ENCODE results near the gene CIAO2A. TPM values are rescaled to one million over a fixed set of nuclear protein-coding genes. Genes with fewer than 3 reads are reported as not detected.

The CIAO2A gene
- total RNA-seq, 1 experiment from 2014 or later, result 74.4 TPM

- Mint-ChIP-seq H3K27me3 (ENCODE audit: low read depth) (peaks cover 43% of the 10 kb centered on the region), H3K4me1 (peaks cover 9 to 19% of the 10 kb centered on the region in 2 experiments), H3K36me3 (ENCODE audit: insufficient read depth in 1 of 3, low read depth in 3 of 3) (no peaks in the 10 kb centered on the region; a peak in 2 of 7 replicates), H3K27ac (no peak overlapping the region), H3K4me3 (peak overlapping the region; percentile 58 to 74), H3K9me3 (no peaks in the 10 kb centered on the region)
- no peak overlapping the region for H4K91ac ChIP-seq (ENCODE audit: insufficient read length, low read depth, low read length)
- H3K27me3 ChIP-seq (ENCODE audit: insufficient read depth, low read length), result peaks cover 5% of the 10 kb centered on the region; the same call in 1 of the 2 replicates
- peak overlapping the region; percentile 28 for H3K9ac ChIP-seq (ENCODE audit: extremely low read depth, insufficient read length, low read length)
- WGBS (ENCODE audit: extremely low coverage, insufficient read length, low lambda C conversion rate), result no CpG with 5 or more reads among the region's 76 CpGs
- no peak for TF ChIP-seq CTCF (conservative IDR thresholded peaks at IDR 0.05)
- no peaks in the 10 kb centered on the region for H3K4me1 ChIP-seq (ENCODE audit: insufficient read depth, low read length)
- H3K9me3 ChIP-seq (ENCODE audit: control insufficient read depth, low read depth, low read length), result no peaks in the 10 kb centered on the region
- H2BK20ac ChIP-seq (ENCODE audit: low read depth, low read length, poor library complexity, severe bottlenecking), result no peak overlapping the region
- no peak overlapping the region for H3K23ac ChIP-seq (ENCODE audit: insufficient read length, low read depth, low read length)
- peak overlapping the region; percentile 67 for H3K4me2 ChIP-seq (ENCODE audit: insufficient read depth, insufficient read length, low read length)
- H2BK120ac ChIP-seq (ENCODE audit: low read depth, low read length, poor library complexity, severe bottlenecking), result no peak overlapping the region
- no peak overlapping the region for H2BK12ac ChIP-seq (ENCODE audit: insufficient read length, low read depth, low read length)
- no peak overlapping the region for H2AFZ ChIP-seq (ENCODE audit: low read length)
- DNase-seq, result peak; percentile 46
- H2AK5ac ChIP-seq (ENCODE audit: insufficient read length, low read length), result no peak overlapping the region
- H4K5ac ChIP-seq (ENCODE audit: insufficient read length, low read depth, low read length), result no peak overlapping the region
- H3K14ac ChIP-seq (ENCODE audit: insufficient read depth, low read length), result no peak overlapping the region; the same call in 1 of the 2 replicates
- H3K79me2 ChIP-seq (ENCODE audit: insufficient read depth, low read length), result no peaks in the 10 kb centered on the region
- no peaks in the 10 kb centered on the region for H3K79me1 ChIP-seq (ENCODE audit: insufficient read depth, low read depth, low read length, poor library complexity, severe bottlenecking)
- no peak overlapping the region for H4K8ac ChIP-seq (replicated peaks; ENCODE audit: insufficient read length, low read depth, low read length)
- no peak overlapping the region for H3K56ac ChIP-seq (ENCODE audit: insufficient read length, low read depth, low read length)
- no peaks in the 10 kb centered on the region for H4K20me1 ChIP-seq (ENCODE audit: control insufficient read depth, insufficient read depth, insufficient read length)
- H2BK15ac ChIP-seq (ENCODE audit: low read depth, low read length), result no peak overlapping the region
- no peak overlapping the region for H3K27ac ChIP-seq (ENCODE audit: insufficient read length, low read depth, low read length)
- H3K23me2 ChIP-seq (ENCODE audit: insufficient read length, low read depth, low read length, poor library complexity, severe bottlenecking), result peaks cover 11% of the 10 kb centered on the region
- no peak overlapping the region for H3K18ac ChIP-seq (ENCODE audit: insufficient read length, low read depth, low read length)
- no peak overlapping the region for H3K4ac ChIP-seq (ENCODE audit: low read depth, low read length)
- H3T11ph ChIP-seq (ENCODE audit: low read length), result no peak overlapping the region
- H2BK5ac ChIP-seq (ENCODE audit: insufficient read length, low read length), result no peak overlapping the region
These were observed 47.7 kb downstream of the CIAO2A start for GRCh38 chr15:64045774-64046420.

Measured in H9 (cell line).